Fibroblast of the aortic adventitia (primary cell): ENCODE measurements around the gene DPEP1. TPM values are rescaled to one million over a fixed set of nuclear protein-coding genes. Genes with fewer than 3 reads are reported as not detected.

ENCODE experiments used
- DNase-seq: peaks from one replicate; pipeline ENCODE4 v3.0.0-alpha.2; 2010; ENCODE audit warnings: low read depth
- H3K4me3 ChIP-seq: 2 replicates; pipeline ENCODE4 v1.5.1; 2011; ENCODE audit warnings: low read depth, mild to moderate bottlenecking, control low read depth, low read length, moderate library complexity
- total RNA-seq: library from RNA; depleted of rRNA; stranded (reverse); fragments of >200 nt; gene quantifications from 2 replicates; pipeline ENCODE4 v1.2.3, GENCODE V29; 2012; ENCODE audit warnings: low replicate concordance
- TF ChIP-seq, protein P1 (sequence below): IDR thresholded peaks from 2 replicates; pipeline ENCODE4 v1.5.1; 2011; ENCODE audit warnings: mild to moderate bottlenecking, low read length, control low read depth, inconsistent platforms; ENCODE audit not compliant: insufficient read depth

Gene DPEP1
- total RNA-seq, 1 donor = not detected

GRCh38 chr16:89672177-89672941 lies 58.9 kb downstream of the DPEP1 start:
- no peak for DNase-seq
- TF ChIP-seq, protein P1, sequence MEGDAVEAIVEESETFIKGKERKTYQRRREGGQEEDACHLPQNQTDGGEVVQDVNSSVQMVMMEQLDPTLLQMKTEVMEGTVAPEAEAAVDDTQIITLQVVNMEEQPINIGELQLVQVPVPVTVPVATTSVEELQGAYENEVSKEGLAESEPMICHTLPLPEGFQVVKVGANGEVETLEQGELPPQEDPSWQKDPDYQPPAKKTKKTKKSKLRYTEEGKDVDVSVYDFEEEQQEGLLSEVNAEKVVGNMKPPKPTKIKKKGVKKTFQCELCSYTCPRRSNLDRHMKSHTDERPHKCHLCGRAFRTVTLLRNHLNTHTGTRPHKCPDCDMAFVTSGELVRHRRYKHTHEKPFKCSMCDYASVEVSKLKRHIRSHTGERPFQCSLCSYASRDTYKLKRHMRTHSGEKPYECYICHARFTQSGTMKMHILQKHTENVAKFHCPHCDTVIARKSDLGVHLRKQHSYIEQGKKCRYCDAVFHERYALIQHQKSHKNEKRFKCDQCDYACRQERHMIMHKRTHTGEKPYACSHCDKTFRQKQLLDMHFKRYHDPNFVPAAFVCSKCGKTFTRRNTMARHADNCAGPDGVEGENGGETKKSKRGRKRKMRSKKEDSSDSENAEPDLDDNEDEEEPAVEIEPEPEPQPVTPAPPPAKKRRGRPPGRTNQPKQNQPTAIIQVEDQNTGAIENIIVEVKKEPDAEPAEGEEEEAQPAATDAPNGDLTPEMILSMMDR = no peak
- H3K4me3 ChIP-seq = no peak overlapping the region

- TF ChIP-seq, protein P1 = no peak
- DNase-seq = no peak
- no peak overlapping the region for H3K4me3 ChIP-seq
Observed at GRCh38 chr16:89678258-89678657, 64.8 kb downstream of the DPEP1 start.

DNA sequence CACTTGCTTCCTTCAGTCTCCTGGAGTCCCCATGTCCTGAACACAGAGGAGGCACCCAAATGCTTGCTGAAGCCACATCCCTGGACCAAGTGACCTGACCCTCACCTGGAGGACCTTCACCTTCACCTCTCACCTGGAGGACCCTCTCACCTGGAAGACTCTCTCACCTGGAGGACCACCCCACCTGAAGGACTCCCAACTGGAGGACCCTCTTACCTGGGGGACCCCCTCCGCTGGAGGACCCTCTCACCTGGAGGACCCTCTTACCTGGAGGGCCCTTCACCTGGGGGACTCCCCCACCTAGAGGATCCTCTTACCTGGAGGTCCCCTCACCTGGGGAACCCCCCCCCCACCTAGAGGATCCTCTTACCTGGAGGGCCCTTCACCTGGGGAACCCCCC lies 72.5 kb downstream of the DPEP1 start:
- TF ChIP-seq, protein P1 = no peak
- no peak for DNase-seq
- H3K4me3 ChIP-seq = no peak overlapping the region

- TF ChIP-seq, protein P1 = no peak
- peak within 1 kb of the TSS; percentile 92 for H3K4me3 ChIP-seq
- peak; percentile 85 for DNase-seq
Observed at GRCh38 chr16:89686520-89687091, 73.2 kb downstream of the DPEP1 start, which contains the start of gene CDK10. Gene CDK10 (plus strand): TSS chr16:89686689. CDS start chr16:89686711, 22 bp downstream.

DNA sequence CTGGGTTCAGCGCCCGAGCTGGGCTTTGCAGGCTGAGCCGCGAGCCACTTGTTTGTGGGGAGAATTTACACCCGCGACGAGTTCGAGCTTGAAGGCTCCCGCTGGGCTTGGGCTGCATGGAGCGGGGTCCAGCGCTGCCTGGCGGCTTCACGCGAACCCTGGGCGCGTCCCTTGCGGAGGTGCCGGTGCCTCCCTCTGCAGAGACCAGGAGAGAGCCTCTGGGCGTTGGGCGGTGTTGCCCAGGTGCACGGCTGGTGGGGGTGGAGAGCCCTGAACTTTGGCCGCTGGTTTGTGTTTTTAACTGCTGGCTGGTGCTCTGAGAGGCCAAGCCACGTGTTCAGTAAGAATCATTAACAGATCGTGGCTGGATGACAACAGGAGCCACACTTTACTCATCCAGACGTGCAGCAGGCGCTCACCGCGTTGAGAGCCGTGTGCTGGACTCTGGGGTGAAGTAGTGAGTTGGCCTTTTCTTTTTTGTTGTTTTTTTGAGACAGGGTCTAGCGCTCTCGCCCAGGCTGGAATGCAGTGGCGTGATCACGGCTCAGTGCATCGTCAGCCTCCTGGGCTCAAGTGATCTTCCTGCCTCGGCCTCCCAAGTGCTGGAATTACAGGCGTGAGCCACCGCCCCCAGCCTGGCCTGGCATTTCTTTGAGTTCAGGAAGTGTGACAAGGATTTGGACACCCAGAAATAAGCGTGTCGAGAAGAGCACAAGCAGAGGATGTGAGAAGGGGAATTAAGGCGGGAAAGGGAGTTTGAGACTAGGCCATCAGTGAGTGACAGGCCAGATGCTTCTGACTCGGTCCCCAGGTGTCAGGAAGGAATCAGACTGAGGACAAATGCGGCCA lies 73.9 kb downstream of the DPEP1 start:
- DNase-seq = peak; percentile 22

More for the DNA sequence above, 73.9 kb downstream of the DPEP1 start:
- peak overlapping the region; percentile 92 for H3K4me3 ChIP-seq
- TF ChIP-seq, protein P1 = no peak

Other genes with a start within 250 kb of the DPEP1 start
- 66.4 and 78.9 TPM in 2 replicates for gene ANKRD11, start 123.1 kb upstream of the DPEP1 start, total RNA-seq
- gene SPG7, start 105.2 kb upstream of the DPEP1 start, total RNA-seq = 78.1 and 98.7 TPM in 2 replicates
- 3,215 and 3,366 TPM in 2 replicates for gene RPL13, start 53.0 kb upstream of the DPEP1 start, total RNA-seq
- 0.65 and 13.1 TPM in 2 replicates for gene CPNE7, start 37.9 kb upstream of the DPEP1 start, total RNA-seq
- gene CHMP1A, start 44.1 kb downstream of the DPEP1 start, total RNA-seq = 80.0 and 81.3 TPM in 2 replicates
- gene SPATA33, start 44.2 kb downstream of the DPEP1 start, total RNA-seq = 3.6 and 6.1 TPM in 2 replicates
- gene CDK10, start 73.0 kb downstream of the DPEP1 start, total RNA-seq = 32.9 and 43.0 TPM in 2 replicates
- 10.1 and 22.7 TPM in 2 replicates for gene SPATA2L, start 88.1 kb downstream of the DPEP1 start, total RNA-seq
- 8.6 and 11.3 TPM in 2 replicates for gene VPS9D1, start 107.3 kb downstream of the DPEP1 start, total RNA-seq
- gene ZNF276, start 107.9 kb downstream of the DPEP1 start, total RNA-seq = 10.4 and 11.4 TPM in 2 replicates
- gene FANCA, start 203.0 kb downstream of the DPEP1 start, total RNA-seq = 0.90 and 27.0 TPM in 2 replicates
- 2.5 and 7.1 TPM in 2 replicates for gene SPIRE2, start 214.8 kb downstream of the DPEP1 start, total RNA-seq